ENCODE results near the gene HDAC8.
"Not testable (repeated sequence)": the region's sequence is repeated elsewhere in the genome, so short reads cannot be mapped to it uniquely, and the experiment has no call there.

Gene HDAC8

GRCh38 chrX:72467135-72467534 is 105.5 kb downstream of the HDAC8 start:
- no peak overlapping the region for H3K27ac ChIP-seq (ENCODE audit: insufficient read depth, low read length, poor library complexity, severe bottlenecking)
- H3K4me1 ChIP-seq (ENCODE audit: control insufficient read depth, insufficient read depth, low read length, poor library complexity, severe bottlenecking): no peaks in the 10 kb centered on the region
- no peaks in the 10 kb centered on the region for H3K36me3 ChIP-seq (ENCODE audit: control insufficient read depth, insufficient read depth, low read length)
- no peaks in the 10 kb centered on the region for H3K9me3 ChIP-seq (ENCODE audit: control insufficient read depth, low read length)
- no peaks in the 10 kb centered on the region for H3K27me3 ChIP-seq (replicated peaks; ENCODE audit: control insufficient read depth, insufficient read depth, low read length, poor library complexity, severe bottlenecking)
- no peak for DNase-seq
- H3K4me3 ChIP-seq (ENCODE audit: insufficient read depth, low read depth, low read length, poor library complexity, severe bottlenecking): no peak overlapping the region

- no peak for DNase-seq
- Histone ChIP-seq H3K4me3 (ENCODE audit: insufficient read depth, low read depth, low read length, poor library complexity, severe bottlenecking) (no peak overlapping the region), H3K9me3 (ENCODE audit: control insufficient read depth, low read length) (no peaks in the 10 kb centered on the region), H3K4me1 (ENCODE audit: control insufficient read depth, insufficient read depth, low read length, poor library complexity, severe bottlenecking) (no peaks in the 10 kb centered on the region), H3K36me3 (ENCODE audit: control insufficient read depth, insufficient read depth, low read length) (no peaks in the 10 kb centered on the region), H3K27me3 (replicated peaks; ENCODE audit: control insufficient read depth, insufficient read depth, low read length, poor library complexity, severe bottlenecking) (no peaks in the 10 kb centered on the region), H3K27ac (ENCODE audit: insufficient read depth, low read length, poor library complexity, severe bottlenecking) (no peak overlapping the region)
Observed at GRCh38 chrX:72466493-72466892, 106.2 kb downstream of the HDAC8 start.

GRCh38 chrX:72465889-72466288 is 106.8 kb downstream of the HDAC8 start:
- Histone ChIP-seq H3K36me3 (ENCODE audit: control insufficient read depth, insufficient read depth, low read length) (no peaks in the 10 kb centered on the region), H3K9me3 (ENCODE audit: control insufficient read depth, low read length) (no peaks in the 10 kb centered on the region), H3K4me1 (ENCODE audit: control insufficient read depth, insufficient read depth, low read length, poor library complexity, severe bottlenecking) (no peaks in the 10 kb centered on the region), H3K27ac (ENCODE audit: insufficient read depth, low read length, poor library complexity, severe bottlenecking) (no peak overlapping the region), H3K4me3 (ENCODE audit: insufficient read depth, low read depth, low read length, poor library complexity, severe bottlenecking) (no peak overlapping the region), H3K27me3 (replicated peaks; ENCODE audit: control insufficient read depth, insufficient read depth, low read length, poor library complexity, severe bottlenecking) (no peaks in the 10 kb centered on the region)
- no peak for DNase-seq

GRCh38 chrX:72461766-72462165 is 110.9 kb downstream of the HDAC8 start:
- H3K9me3 ChIP-seq (ENCODE audit: control insufficient read depth, low read length): no peaks in the 10 kb centered on the region
- no peaks in the 10 kb centered on the region for H3K36me3 ChIP-seq (ENCODE audit: control insufficient read depth, insufficient read depth, low read length)
- no peak overlapping the region for H3K4me3 ChIP-seq (ENCODE audit: insufficient read depth, low read depth, low read length, poor library complexity, severe bottlenecking)
- no peak for DNase-seq
- no peaks in the 10 kb centered on the region for H3K4me1 ChIP-seq (ENCODE audit: control insufficient read depth, insufficient read depth, low read length, poor library complexity, severe bottlenecking)
- H3K27me3 ChIP-seq (replicated peaks; ENCODE audit: control insufficient read depth, insufficient read depth, low read length, poor library complexity, severe bottlenecking): no peaks in the 10 kb centered on the region
- no peak overlapping the region for H3K27ac ChIP-seq (ENCODE audit: insufficient read depth, low read length, poor library complexity, severe bottlenecking)

GRCh38 chrX:72461288-72461687 is 111.4 kb downstream of the HDAC8 start:
- no peaks in the 10 kb centered on the region for H3K36me3 ChIP-seq (ENCODE audit: control insufficient read depth, insufficient read depth, low read length)
- no peaks in the 10 kb centered on the region for H3K27me3 ChIP-seq (replicated peaks; ENCODE audit: control insufficient read depth, insufficient read depth, low read length, poor library complexity, severe bottlenecking)
- no peaks in the 10 kb centered on the region for H3K4me1 ChIP-seq (ENCODE audit: control insufficient read depth, insufficient read depth, low read length, poor library complexity, severe bottlenecking)
- no peaks in the 10 kb centered on the region for H3K9me3 ChIP-seq (ENCODE audit: control insufficient read depth, low read length)
- no peak for DNase-seq
- H3K27ac ChIP-seq (ENCODE audit: insufficient read depth, low read length, poor library complexity, severe bottlenecking): no peak overlapping the region
- H3K4me3 ChIP-seq (ENCODE audit: insufficient read depth, low read depth, low read length, poor library complexity, severe bottlenecking): no peak overlapping the region

- H3K27me3 ChIP-seq (replicated peaks; ENCODE audit: control insufficient read depth, insufficient read depth, low read length, poor library complexity, severe bottlenecking): no peaks in the 10 kb centered on the region
- H3K9me3 ChIP-seq (ENCODE audit: control insufficient read depth, low read length): no peaks in the 10 kb centered on the region
- no peaks in the 10 kb centered on the region for H3K36me3 ChIP-seq (ENCODE audit: control insufficient read depth, insufficient read depth, low read length)
- no peak overlapping the region for H3K4me3 ChIP-seq (ENCODE audit: insufficient read depth, low read depth, low read length, poor library complexity, severe bottlenecking)
- no peaks in the 10 kb centered on the region for H3K4me1 ChIP-seq (ENCODE audit: control insufficient read depth, insufficient read depth, low read length, poor library complexity, severe bottlenecking)
- DNase-seq: no peak
- H3K27ac ChIP-seq (ENCODE audit: insufficient read depth, low read length, poor library complexity, severe bottlenecking): no peak overlapping the region
Observed at GRCh38 chrX:72460715-72461114, 111.9 kb downstream of the HDAC8 start.

GRCh38 chrX:72449034-72449433 is 123.6 kb downstream of the HDAC8 start:
- H3K36me3 ChIP-seq (ENCODE audit: control insufficient read depth, insufficient read depth, low read length); H3K27me3 ChIP-seq (replicated peaks; ENCODE audit: control insufficient read depth, insufficient read depth, low read length, poor library complexity, severe bottlenecking); H3K4me1 ChIP-seq (ENCODE audit: control insufficient read depth, insufficient read depth, low read length, poor library complexity, severe bottlenecking); H3K9me3 ChIP-seq (ENCODE audit: control insufficient read depth, low read length); DNase-seq; H3K27ac ChIP-seq (ENCODE audit: insufficient read depth, low read length, poor library complexity, severe bottlenecking); H3K4me3 ChIP-seq (ENCODE audit: insufficient read depth, low read depth, low read length, poor library complexity, severe bottlenecking): not testable (repeated sequence)

GRCh38 chrX:72440764-72441163 is 131.9 kb downstream of the HDAC8 start:
- not testable (repeated sequence) for H3K36me3 ChIP-seq (ENCODE audit: control insufficient read depth, insufficient read depth, low read length); H3K4me3 ChIP-seq (ENCODE audit: insufficient read depth, low read depth, low read length, poor library complexity, severe bottlenecking); H3K27me3 ChIP-seq (replicated peaks; ENCODE audit: control insufficient read depth, insufficient read depth, low read length, poor library complexity, severe bottlenecking); DNase-seq; H3K4me1 ChIP-seq (ENCODE audit: control insufficient read depth, insufficient read depth, low read length, poor library complexity, severe bottlenecking); H3K27ac ChIP-seq (ENCODE audit: insufficient read depth, low read length, poor library complexity, severe bottlenecking); H3K9me3 ChIP-seq (ENCODE audit: control insufficient read depth, low read length)

GRCh38 chrX:72436010-72436409 is 136.6 kb downstream of the HDAC8 start:
- DNase-seq: no peak
- no peak overlapping the region for H3K4me3 ChIP-seq (ENCODE audit: insufficient read depth, low read depth, low read length, poor library complexity, severe bottlenecking)
- H3K4me1 ChIP-seq (ENCODE audit: control insufficient read depth, insufficient read depth, low read length, poor library complexity, severe bottlenecking): no peaks in the 10 kb centered on the region
- no peaks in the 10 kb centered on the region for H3K9me3 ChIP-seq (ENCODE audit: control insufficient read depth, low read length)
- H3K27me3 ChIP-seq (replicated peaks; ENCODE audit: control insufficient read depth, insufficient read depth, low read length, poor library complexity, severe bottlenecking): no peaks in the 10 kb centered on the region
- H3K27ac ChIP-seq (ENCODE audit: insufficient read depth, low read length, poor library complexity, severe bottlenecking): no peak overlapping the region
- H3K36me3 ChIP-seq (ENCODE audit: control insufficient read depth, insufficient read depth, low read length): no peaks in the 10 kb centered on the region

GRCh38 chrX:72430405-72430968 is 142.2 kb downstream of the HDAC8 start:
- no peak overlapping the region for H3K4me3 ChIP-seq (ENCODE audit: insufficient read depth, low read depth, low read length, poor library complexity, severe bottlenecking)
- H3K4me1 ChIP-seq (ENCODE audit: control insufficient read depth, insufficient read depth, low read length, poor library complexity, severe bottlenecking): no peaks in the 10 kb centered on the region
- H3K36me3 ChIP-seq (ENCODE audit: control insufficient read depth, insufficient read depth, low read length): no peaks in the 10 kb centered on the region
- no peak overlapping the region for H3K27ac ChIP-seq (ENCODE audit: insufficient read depth, low read length, poor library complexity, severe bottlenecking)
- no peaks in the 10 kb centered on the region for H3K27me3 ChIP-seq (replicated peaks; ENCODE audit: control insufficient read depth, insufficient read depth, low read length, poor library complexity, severe bottlenecking)
- H3K9me3 ChIP-seq (ENCODE audit: control insufficient read depth, low read length): no peaks in the 10 kb centered on the region
- no peak for DNase-seq

- H3K4me1 ChIP-seq (ENCODE audit: control insufficient read depth, insufficient read depth, low read length, poor library complexity, severe bottlenecking): no peaks in the 10 kb centered on the region
- no peaks in the 10 kb centered on the region for H3K27me3 ChIP-seq (replicated peaks; ENCODE audit: control insufficient read depth, insufficient read depth, low read length, poor library complexity, severe bottlenecking)
- H3K36me3 ChIP-seq (ENCODE audit: control insufficient read depth, insufficient read depth, low read length): no peaks in the 10 kb centered on the region
- no peak for DNase-seq
- no peak overlapping the region for H3K4me3 ChIP-seq (ENCODE audit: insufficient read depth, low read depth, low read length, poor library complexity, severe bottlenecking)
- no peaks in the 10 kb centered on the region for H3K9me3 ChIP-seq (ENCODE audit: control insufficient read depth, low read length)
- no peak overlapping the region for H3K27ac ChIP-seq (ENCODE audit: insufficient read depth, low read length, poor library complexity, severe bottlenecking)
Observed at GRCh38 chrX:72421797-72422196, 150.8 kb downstream of the HDAC8 start.
